Rectal smooth muscle tissue (tissue), 1 donor: ENCODE measurements around the gene CNTN5.

Source experiments
- H3K27ac ChIP-seq: one replicate; pipeline ENCODE4 v1.7.0; 2013; ENCODE audit warnings: low read depth, low read length, inconsistent platforms
- H3K27me3 ChIP-seq: one replicate; pipeline ENCODE4 v1.7.0; 2013; ENCODE audit warnings: low read length; ENCODE audit not compliant: control insufficient read depth, insufficient read depth
- H3K36me3 ChIP-seq: one replicate; pipeline ENCODE4 v1.7.0; 2013; ENCODE audit warnings: low read length; ENCODE audit not compliant: control insufficient read depth, insufficient read depth
- H3K4me1 ChIP-seq: one replicate; pipeline ENCODE4 v1.7.0; 2013; ENCODE audit warnings: low read length; ENCODE audit not compliant: control insufficient read depth, insufficient read depth
- H3K4me3 ChIP-seq: one replicate; pipeline ENCODE4 v1.7.0; 2013; ENCODE audit warnings: low read length
- H3K9ac ChIP-seq: one replicate; pipeline ENCODE4 v1.7.0; 2013; ENCODE audit warnings: low read length

Gene CNTN5

GRCh38 chr11:99687320-99687719, 666.6 kb downstream of the CNTN5 start:
- Histone ChIP-seq H3K9ac (no peak overlapping the region), H3K36me3 (no peaks in the 10 kb centered on the region), H3K27me3 (no peaks in the 10 kb centered on the region), H3K4me1 (no peaks in the 10 kb centered on the region), H3K4me3 (no peak overlapping the region), H3K27ac (no peak overlapping the region)

DNA sequence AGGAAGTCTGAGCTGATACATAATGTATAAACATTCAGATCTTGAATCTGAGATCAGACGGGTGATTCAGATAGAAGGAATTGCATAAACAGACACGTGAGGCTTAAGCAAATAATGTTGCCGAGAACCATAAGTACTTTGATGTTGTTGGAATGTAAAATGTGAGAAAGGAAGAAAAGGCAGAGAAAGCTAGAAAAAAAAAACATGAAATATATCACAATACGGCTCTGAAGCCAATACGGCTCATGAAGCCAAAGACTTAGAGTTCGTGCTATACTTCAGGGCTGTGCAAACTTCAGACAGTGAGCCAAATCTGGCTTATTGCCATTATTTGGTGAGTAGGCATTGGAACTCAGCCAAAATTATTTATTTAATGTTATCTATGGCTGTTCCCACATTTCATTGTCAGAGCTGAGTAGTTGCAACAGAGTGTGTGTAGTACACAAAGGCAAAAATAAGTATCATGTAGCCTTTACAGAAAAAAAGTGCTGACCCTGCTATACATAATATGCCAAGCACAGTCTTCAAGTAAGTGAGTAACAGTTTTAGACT, 673.3 kb downstream of the CNTN5 start:
- no peaks in the 10 kb centered on the region for H3K27me3 ChIP-seq
- no peak overlapping the region for H3K27ac ChIP-seq
- H3K36me3 ChIP-seq: no peaks in the 10 kb centered on the region
- no peak overlapping the region for H3K4me3 ChIP-seq
- H3K9ac ChIP-seq: no peak overlapping the region
- no peaks in the 10 kb centered on the region for H3K4me1 ChIP-seq

DNA sequence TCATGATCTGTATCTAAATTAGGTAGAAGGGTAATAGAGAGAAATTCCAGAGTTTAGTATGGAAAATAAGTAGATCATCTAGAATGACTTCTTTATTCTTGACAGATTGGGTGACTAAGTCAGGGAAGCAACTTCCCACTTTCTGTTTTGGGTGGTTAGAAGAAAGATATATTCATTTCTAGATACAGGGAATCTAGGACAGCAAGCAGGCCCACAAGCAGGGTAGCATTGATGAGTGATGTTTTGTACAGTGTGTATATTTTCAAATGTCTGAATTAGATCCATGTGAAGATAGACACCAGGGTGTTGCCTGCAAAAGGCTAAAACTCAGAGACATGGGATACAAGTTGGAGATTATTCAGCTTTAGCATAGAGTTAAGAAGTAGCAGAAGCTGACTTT, 674.4 kb downstream of the CNTN5 start:
- Histone ChIP-seq H3K9ac (no peak overlapping the region), H3K36me3 (no peaks in the 10 kb centered on the region)

DNA sequence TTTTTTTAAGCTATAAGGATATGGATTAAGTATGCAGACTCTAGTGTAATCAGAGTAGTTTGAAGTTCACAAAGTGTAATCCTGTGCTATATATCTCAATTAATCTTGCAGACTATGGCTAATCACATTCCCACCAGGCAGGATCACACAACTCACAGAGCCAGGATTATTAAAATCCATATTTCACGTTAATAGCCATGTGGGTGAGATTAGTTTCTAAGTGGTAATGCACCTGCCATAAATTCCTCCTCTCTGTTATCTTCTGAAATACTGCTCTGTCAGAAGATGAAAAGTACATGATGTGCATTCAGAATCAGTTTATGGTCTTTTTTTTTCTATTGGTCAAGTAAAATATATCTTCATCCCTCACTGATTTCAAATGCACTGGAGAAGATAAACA, 686.1 kb downstream of the CNTN5 start:
- no peak overlapping the region for H3K4me3 ChIP-seq
- H3K9ac ChIP-seq: no peak overlapping the region
- H3K36me3 ChIP-seq: no peaks in the 10 kb centered on the region
- no peak overlapping the region for H3K27ac ChIP-seq
- H3K27me3 ChIP-seq: no peaks in the 10 kb centered on the region
- H3K4me1 ChIP-seq: no peaks in the 10 kb centered on the region

More for the DNA sequence above, 674.4 kb downstream of the CNTN5 start:
- Histone ChIP-seq H3K4me1 (no peaks in the 10 kb centered on the region), H3K4me3 (no peak overlapping the region), H3K27me3 (no peaks in the 10 kb centered on the region), H3K27ac (no peak overlapping the region)

DNA sequence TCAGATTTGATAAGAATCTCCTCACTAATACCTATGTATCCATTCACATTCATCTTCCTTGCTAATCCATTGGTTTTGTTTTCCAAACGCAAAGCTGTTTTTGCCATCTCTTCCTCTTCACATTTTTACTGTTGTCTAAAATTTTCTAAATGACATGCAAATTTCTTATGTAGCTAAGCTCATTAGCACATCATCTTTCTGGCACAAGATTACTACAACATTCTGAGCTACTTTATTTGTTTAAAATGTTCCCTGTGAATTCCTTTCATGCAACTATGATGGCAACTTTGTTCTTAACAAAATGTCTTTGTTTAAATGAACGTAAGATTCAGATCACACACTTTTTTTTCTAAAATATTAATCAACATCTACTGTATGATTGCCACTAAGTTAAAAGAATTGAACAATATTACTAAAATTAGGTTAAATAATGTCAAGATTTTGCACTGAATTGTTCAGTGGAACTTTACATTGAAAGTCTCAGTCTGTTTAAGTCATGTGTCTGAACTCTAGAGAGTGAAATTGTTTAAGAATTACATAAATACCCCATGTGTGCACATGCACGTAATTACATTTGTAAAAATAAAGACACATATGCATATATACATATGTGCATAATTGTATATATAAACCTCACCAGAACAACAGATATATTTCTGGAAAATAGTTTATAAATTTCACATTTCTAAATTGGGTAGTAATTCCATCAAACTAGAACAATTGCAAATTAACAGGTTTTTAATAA, 688.4 kb downstream of the CNTN5 start:
- Histone ChIP-seq H3K36me3 (no peaks in the 10 kb centered on the region), H3K27ac (no peak overlapping the region), H3K4me3 (no peak overlapping the region), H3K4me1 (no peaks in the 10 kb centered on the region), H3K9ac (no peak overlapping the region), H3K27me3 (no peaks in the 10 kb centered on the region)

DNA sequence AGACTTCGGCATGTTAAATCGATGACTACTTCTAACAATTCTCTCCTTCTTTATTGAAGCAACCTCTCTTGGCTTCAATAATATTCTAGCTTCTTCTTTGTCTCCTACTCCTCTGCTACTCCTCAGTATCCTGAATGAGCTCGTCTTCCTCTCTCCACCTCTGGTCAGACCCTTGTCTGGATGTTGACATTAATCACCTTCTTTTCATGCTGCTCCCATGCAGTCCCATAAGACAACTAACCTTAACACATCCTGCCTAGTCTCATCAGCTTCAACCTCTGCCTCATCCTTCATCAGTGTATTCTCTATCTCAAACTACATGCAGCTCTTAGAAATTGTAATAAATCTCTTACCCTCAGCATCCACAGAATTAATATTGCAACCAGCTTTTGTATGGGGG, 695.6 kb downstream of the CNTN5 start:
- no peaks in the 10 kb centered on the region for H3K36me3 ChIP-seq
- H3K9ac ChIP-seq: no peak overlapping the region
- H3K27me3 ChIP-seq: no peaks in the 10 kb centered on the region
- H3K4me1 ChIP-seq: no peaks in the 10 kb centered on the region
- no peak overlapping the region for H3K4me3 ChIP-seq
- H3K27ac ChIP-seq: no peak overlapping the region

DNA sequence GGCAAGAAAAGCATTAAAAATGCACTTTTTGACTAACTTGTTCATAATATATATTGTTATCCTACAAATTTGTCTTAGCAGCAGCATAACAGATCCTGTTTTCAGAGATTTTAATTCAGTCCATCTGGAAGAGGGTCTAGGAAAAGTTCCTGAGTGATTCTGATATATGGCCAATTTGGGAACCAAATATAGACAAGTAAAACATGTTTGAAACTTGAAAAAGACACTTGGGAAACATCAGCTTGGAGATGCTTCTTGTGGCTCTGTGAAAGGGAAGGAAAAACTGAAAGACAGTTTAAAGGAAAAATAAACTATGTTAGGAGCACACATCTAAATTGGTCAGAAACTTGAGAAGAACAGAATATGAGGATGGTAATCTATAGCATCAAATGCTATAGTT, 697.5 kb downstream of the CNTN5 start:
- H3K4me1 ChIP-seq: no peaks in the 10 kb centered on the region
- no peak overlapping the region for H3K27ac ChIP-seq
- no peaks in the 10 kb centered on the region for H3K27me3 ChIP-seq
- no peaks in the 10 kb centered on the region for H3K36me3 ChIP-seq
- H3K4me3 ChIP-seq: no peak overlapping the region
- H3K9ac ChIP-seq: no peak overlapping the region

DNA sequence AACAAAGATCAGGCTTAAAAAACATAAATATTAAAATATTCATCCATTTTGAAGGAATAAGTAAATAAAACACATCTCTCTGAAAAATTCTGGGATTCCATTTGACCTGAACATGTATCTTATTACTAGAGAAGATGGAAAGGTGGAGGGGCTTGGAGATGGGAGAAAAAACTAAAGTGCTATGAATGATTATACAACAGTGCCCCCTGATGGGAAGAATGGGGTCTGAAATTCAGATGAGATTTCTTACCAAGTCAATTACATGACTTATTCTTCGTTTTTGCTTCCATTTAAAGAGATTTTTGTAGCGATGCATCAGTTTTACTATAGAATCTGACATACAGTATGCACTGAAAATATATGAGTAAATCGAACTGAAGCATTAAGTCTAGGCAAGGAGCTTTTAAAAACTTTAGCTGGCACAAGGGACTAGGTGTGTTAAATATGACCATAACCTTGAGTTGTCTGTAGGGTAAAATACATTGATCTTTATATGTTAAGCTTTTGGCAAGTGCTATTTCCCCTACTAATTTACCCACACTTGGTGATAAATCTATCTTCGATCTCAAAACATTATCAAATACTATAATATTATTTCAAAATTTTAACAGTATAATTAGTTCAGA, 718.8 kb downstream of the CNTN5 start:
- Histone ChIP-seq H3K4me1 (no peaks in the 10 kb centered on the region), H3K9ac (no peak overlapping the region), H3K36me3 (no peaks in the 10 kb centered on the region), H3K27ac (no peak overlapping the region), H3K4me3 (no peak overlapping the region), H3K27me3 (no peaks in the 10 kb centered on the region)

DNA sequence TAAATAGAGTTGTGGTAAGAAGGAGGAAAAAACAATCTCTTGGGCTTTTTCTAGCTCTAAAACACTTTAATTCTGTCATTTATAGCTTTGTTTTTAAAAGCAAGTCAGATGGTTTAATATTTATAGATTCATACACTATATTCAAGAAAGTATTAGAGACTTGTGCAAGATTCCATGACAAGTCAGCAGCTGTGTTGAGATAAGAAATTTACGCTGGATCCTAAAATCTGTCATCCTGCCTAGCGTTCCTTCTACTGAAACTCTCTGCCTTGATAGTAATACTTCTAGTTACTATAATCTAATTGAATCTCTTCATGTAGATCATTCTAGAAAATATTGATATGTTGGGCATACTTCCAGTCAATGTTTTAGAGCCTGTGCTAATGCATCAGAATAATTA, 721.8 kb downstream of the CNTN5 start:
- Histone ChIP-seq H3K36me3 (no peaks in the 10 kb centered on the region), H3K27ac (no peak overlapping the region), H3K4me1 (no peaks in the 10 kb centered on the region), H3K9ac (no peak overlapping the region), H3K4me3 (no peak overlapping the region), H3K27me3 (no peaks in the 10 kb centered on the region)

DNA sequence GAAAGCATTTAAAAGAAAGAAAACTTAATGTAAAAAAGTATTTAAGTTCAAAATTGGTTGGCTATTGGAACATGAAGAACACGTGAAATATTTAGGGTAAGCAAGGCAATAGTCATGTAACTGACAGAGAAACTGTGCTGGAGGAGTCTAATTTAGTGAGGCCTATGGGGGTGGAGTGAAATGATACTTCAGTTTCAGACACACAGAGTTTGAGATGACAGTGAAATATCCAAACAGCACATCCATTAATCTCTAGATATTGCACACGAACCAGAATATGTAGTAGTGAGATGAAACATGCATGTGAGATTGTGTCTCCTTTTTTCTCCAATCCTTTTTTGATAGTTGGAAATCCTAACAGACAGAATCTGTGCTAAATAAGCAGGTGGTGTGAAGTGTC, 739.0 kb downstream of the CNTN5 start:
- Histone ChIP-seq H3K36me3 (no peaks in the 10 kb centered on the region), H3K4me1 (no peaks in the 10 kb centered on the region), H3K9ac (no peak overlapping the region), H3K4me3 (no peak overlapping the region), H3K27ac (no peak overlapping the region), H3K27me3 (no peaks in the 10 kb centered on the region)

GRCh38 chr11:99766811-99767210, 746.1 kb downstream of the CNTN5 start:
- H3K27ac ChIP-seq: no peak overlapping the region
- H3K36me3 ChIP-seq: no peaks in the 10 kb centered on the region
- H3K27me3 ChIP-seq: no peaks in the 10 kb centered on the region
- H3K4me3 ChIP-seq: no peak overlapping the region
- H3K4me1 ChIP-seq: no peaks in the 10 kb centered on the region
- no peak overlapping the region for H3K9ac ChIP-seq

GRCh38 chr11:99773646-99774045, 752.9 kb downstream of the CNTN5 start:
- Histone ChIP-seq H3K4me1 (no peaks in the 10 kb centered on the region), H3K9ac (no peak overlapping the region), H3K27ac (no peak overlapping the region), H3K4me3 (no peak overlapping the region), H3K27me3 (no peaks in the 10 kb centered on the region), H3K36me3 (no peaks in the 10 kb centered on the region)

DNA sequence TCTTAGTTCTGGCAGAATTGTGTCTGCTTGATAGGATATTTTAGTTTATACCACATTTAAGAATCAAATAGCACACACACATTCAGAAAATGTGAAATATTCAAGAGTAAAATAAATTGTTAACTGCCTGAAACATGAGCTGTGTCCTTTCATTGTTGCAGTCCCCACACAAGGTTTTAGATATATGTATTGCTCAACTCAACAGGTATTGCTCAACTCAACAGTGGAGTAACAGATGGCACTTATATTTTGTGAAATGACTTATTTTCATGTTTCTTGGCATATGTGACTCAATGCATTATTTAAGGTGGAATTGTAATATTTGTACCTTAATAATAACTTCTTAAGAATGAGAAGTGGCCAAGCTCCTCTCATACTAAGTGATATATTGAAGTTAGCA, 760.3 kb downstream of the CNTN5 start:
- Histone ChIP-seq H3K4me3 (no peak overlapping the region), H3K9ac (no peak overlapping the region), H3K27me3 (no peaks in the 10 kb centered on the region), H3K27ac (no peak overlapping the region), H3K36me3 (no peaks in the 10 kb centered on the region), H3K4me1 (no peaks in the 10 kb centered on the region)
